ENCODE results near the gene SIRPD. TPM values are rescaled to one million over a fixed set of nuclear protein-coding genes. Genes with fewer than 3 reads are reported as not detected.

SIRPD gene
- total RNA-seq, 1 donor: not detected

DNA sequence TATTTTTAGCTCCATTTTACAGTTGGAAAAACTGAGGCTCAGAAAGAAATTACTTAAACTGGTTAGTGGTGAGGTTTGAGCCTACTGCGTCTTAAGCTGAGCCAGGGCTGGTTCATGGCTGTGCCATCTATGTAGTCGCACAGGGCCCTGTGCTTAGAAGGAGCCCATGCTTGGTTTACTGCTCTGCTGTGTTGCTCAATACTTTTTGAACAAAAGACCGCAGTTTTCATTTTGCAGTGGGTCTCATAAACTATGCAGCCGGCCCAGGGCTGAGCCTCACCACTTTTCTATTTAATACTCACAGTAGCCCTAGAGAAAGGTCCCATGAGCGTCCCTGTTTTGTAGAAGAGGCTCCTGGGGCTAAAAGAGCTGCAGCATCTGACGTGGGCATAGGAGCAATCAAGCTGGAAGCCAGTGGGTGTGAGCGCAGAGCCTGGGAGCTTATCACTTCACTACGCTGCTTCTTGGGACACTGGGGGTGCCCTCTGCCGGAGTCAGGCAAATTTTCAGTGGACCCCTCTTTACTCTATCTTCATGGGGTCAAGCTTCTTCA lies 66.8 kb downstream of the SIRPD start:
- no peak for DNase-seq (ENCODE audit: low read depth)
- H3K4me3 ChIP-seq (ENCODE audit: low read depth, low read length): no peak overlapping the region
- TF ChIP-seq, protein P1, sequence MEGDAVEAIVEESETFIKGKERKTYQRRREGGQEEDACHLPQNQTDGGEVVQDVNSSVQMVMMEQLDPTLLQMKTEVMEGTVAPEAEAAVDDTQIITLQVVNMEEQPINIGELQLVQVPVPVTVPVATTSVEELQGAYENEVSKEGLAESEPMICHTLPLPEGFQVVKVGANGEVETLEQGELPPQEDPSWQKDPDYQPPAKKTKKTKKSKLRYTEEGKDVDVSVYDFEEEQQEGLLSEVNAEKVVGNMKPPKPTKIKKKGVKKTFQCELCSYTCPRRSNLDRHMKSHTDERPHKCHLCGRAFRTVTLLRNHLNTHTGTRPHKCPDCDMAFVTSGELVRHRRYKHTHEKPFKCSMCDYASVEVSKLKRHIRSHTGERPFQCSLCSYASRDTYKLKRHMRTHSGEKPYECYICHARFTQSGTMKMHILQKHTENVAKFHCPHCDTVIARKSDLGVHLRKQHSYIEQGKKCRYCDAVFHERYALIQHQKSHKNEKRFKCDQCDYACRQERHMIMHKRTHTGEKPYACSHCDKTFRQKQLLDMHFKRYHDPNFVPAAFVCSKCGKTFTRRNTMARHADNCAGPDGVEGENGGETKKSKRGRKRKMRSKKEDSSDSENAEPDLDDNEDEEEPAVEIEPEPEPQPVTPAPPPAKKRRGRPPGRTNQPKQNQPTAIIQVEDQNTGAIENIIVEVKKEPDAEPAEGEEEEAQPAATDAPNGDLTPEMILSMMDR (IDR thresholded peaks at IDR 0.05; ENCODE audit: insufficient read depth, low read length): no peak

GRCh38 chr20:1489764-1490436 lies 67.6 kb downstream of the SIRPD start:
- H3K4me3 ChIP-seq (ENCODE audit: low read depth, low read length): no peak overlapping the region
- peak; percentile 44 for DNase-seq (ENCODE audit: low read depth)
- TF ChIP-seq, protein P1 (IDR thresholded peaks at IDR 0.05; ENCODE audit: insufficient read depth, low read length): no peak

DNA sequence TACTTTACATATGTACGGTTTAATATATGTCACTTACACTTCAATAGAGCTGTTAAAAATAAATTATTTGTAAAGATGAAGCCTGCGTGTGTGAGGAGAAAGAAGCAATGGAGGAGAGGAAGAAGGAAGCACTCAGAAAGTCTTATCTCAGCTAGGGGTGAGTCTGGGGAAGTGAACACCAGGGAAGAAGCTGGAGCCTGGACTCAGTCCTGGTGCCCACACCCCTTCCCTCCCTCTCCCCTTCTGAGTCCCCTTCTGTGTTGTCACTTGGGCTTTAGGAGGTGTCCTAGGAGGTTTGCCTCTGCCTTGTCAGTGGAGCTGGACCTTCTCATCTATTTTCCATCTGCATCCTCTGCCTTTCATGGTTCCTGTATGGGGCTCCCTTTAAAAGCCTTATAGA lies 68.2 kb downstream of the SIRPD start:
- no peak for DNase-seq (ENCODE audit: low read depth)
- TF ChIP-seq, protein P1 (IDR thresholded peaks at IDR 0.05; ENCODE audit: insufficient read depth, low read length): no peak
- no peak overlapping the region for H3K4me3 ChIP-seq (ENCODE audit: low read depth, low read length)

DNA sequence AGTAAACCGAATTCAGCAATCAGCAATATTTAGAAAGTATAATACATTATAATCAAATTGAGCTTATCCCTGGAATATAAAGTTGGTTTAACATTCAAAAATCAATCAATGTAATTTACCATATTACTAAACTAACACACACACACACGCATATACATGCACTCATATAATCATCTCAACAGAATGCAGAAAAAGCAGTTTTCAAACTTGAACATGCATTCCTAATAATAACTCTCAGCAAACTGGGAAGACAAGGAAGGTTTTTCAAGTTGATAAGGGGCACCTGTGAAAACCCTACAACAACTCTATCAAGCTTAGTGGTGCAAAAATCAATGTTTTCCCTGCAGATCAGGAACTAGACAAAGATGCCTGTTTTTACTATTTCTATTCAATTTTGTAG lies 70.9 kb downstream of the SIRPD start:
- TF ChIP-seq, protein P1 (IDR thresholded peaks at IDR 0.05; ENCODE audit: insufficient read depth, low read length): no peak
- DNase-seq (ENCODE audit: low read depth): no peak
- H3K4me3 ChIP-seq (ENCODE audit: low read depth, low read length): no peak overlapping the region

DNA sequence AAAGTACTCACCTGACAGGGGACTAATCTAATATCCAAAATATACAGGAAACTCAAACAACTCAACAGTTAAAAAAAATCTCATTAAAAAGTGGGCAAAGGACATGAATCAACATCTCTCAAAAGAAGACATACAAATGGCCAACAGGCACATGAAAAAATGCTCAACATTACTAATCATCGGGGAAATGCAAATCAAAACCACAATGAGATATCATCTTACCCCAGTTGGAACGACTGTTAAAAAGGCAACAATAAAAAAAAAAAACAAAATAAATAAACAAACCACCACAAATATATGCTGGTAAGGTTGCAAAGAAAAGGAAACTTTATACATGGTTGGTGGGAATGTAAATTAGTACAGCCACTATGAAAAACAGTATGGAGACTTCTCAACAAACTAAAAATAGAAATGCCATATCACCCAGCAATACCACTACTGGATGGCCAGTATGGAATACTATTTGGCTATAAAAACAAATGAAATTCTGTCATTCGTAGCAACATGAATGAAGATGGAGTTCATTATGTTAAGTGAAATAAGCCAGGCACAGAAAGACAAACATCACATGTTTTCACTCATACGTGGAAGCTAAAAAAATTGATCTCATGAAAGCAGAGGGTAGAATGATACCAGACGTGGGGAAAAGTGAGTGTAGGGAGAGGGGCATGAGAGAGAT lies 72.9 kb downstream of the SIRPD start:
- H3K4me3 ChIP-seq (ENCODE audit: low read depth, low read length): no peak overlapping the region
- no peak for DNase-seq (ENCODE audit: low read depth)
- TF ChIP-seq, protein P1 (IDR thresholded peaks at IDR 0.05; ENCODE audit: insufficient read depth, low read length): no peak

Small RNA genes lying within 50 kb of the gene (small RNA-seq; reads per million reads assigned to genes)
- gene RNU6-917P: not detected

Other genes with a start within 250 kb of the SIRPD start
- gene SDCBP2, start 228.6 kb downstream of the SIRPD start, total RNA-seq (ENCODE audit: low replicate concordance): 1.4 and 2.3 TPM in 2 replicates
- gene FKBP1A, start 164.7 kb downstream of the SIRPD start, total RNA-seq (ENCODE audit: low replicate concordance): 39.3 and 200 TPM in 2 replicates
- gene NSFL1C, start 90.9 kb downstream of the SIRPD start, total RNA-seq (ENCODE audit: low replicate concordance): 24.1 and 26.9 TPM in 2 replicates
- gene SIRPB2, start 66.3 kb downstream of the SIRPD start, total RNA-seq (ENCODE audit: low replicate concordance): not detected in 2 replicates
- gene SIRPB1, start 62.3 kb upstream of the SIRPD start, total RNA-seq (ENCODE audit: low replicate concordance): 0.90 TPM in 1 of 2 replicates, not detected in the other
- not detected in 2 replicates for gene SIRPG, start 100.1 kb upstream of the SIRPD start, total RNA-seq (ENCODE audit: low replicate concordance)

All from fibroblast of the aortic adventitia (primary cell).